Activated CD8-positive, alpha-beta T cell treated with anti-CD3 and anti-CD28 coated beads for 36 hours (primary cell): ENCODE results near the gene SHISAL2A. TPM values are rescaled to one million over a fixed set of nuclear protein-coding genes. Genes with fewer than 3 reads are reported as not detected.
A peak's percentile ranks its signal among the peaks of the same experiment; 100 is the strongest.

Experiments
- ATAC-seq: fragments of 200-7000 bp; cut with Tn5 transposase; one replicate; pipeline ENCODE4 v1.10.0; 2021; ENCODE audit warnings: mild to moderate bottlenecking, moderate library complexity
- CTCF ChIA-PET: fragments of 350-600 bp; sonication (Branson Sonifier 250); formaldehyde crosslinking; loops from one replicate; lab custom pipeline; 2021; ENCODE audit warnings: antibody characterized with exemption; lab: Charles Lee
- POLR2A ChIA-PET: fragments of 350-600 bp; sonication (Branson Sonifier 250); formaldehyde crosslinking; loops from one replicate; lab custom pipeline; 2021; ENCODE audit warnings: antibody characterized with exemption; lab: Charles Lee
- DNase-seq: peaks from one replicate; pipeline ENCODE4 v3.0.0-alpha.2; 2020
- H3K27ac Mint-ChIP-seq: one replicate; pipeline ENCODE4 v1.8.0; 2021; ENCODE audit warnings: mild to moderate bottlenecking, mixed read lengths
- H3K27me3 Mint-ChIP-seq: one replicate; pipeline ENCODE4 v1.8.0; 2021; ENCODE audit warnings: mixed read lengths
- H3K36me3 Mint-ChIP-seq: one replicate; pipeline ENCODE4 v1.8.0; 2021; ENCODE audit warnings: low read depth, mixed read lengths
- H3K4me1 Mint-ChIP-seq: one replicate; pipeline ENCODE4 v1.8.0; 2021; ENCODE audit warnings: low read depth, mixed read lengths
- H3K4me3 Mint-ChIP-seq: one replicate; pipeline ENCODE4 v1.8.0; 2021; ENCODE audit warnings: mild to moderate bottlenecking, moderate library complexity, mixed read lengths
- H3K9me3 Mint-ChIP-seq: one replicate; pipeline ENCODE4 v1.8.0; 2021; ENCODE audit warnings: mixed read lengths
- CTCF ChIP-seq: fragments of 200-600 bp; IDR thresholded peaks from one replicate; pipeline ENCODE4 v1.8.0; 2022; ENCODE audit warnings: antibody characterized with exemption, mild to moderate bottlenecking
- intact Hi-C: fragments of 100-400 bp; cut with micrococcal nuclease; formaldehyde crosslinking; loops from one replicate; pipeline ENCODE4 v1.10.0; 2022
- total RNA-seq, 2 experiments: library from RNA; stranded (reverse); gene quantifications; one replicate each; pipeline ENCODE4 v1.2.3, GENCODE V29; 2021

The SHISAL2A gene
- total RNA-seq, 2 experiments from 2014 or later = 14.6 to 16.2 TPM

GRCh38 chr1:52640697-52641096, 7.7 kb downstream of the SHISAL2A start:
- ATAC-seq = no peak
- ChIA-PET CTCF (interaction anchor here (1.2 to 2.0 kb wide), 2 partner anchors 18 to 27 kb away, joined by 3 to 7 read pairs; no protein-coding TSS in a partner anchor), POLR2A (interaction anchor here (0.9 to 2.7 kb wide), 5 partner anchors 8 to 33 kb away, joined by 3 to 17 read pairs (median 4); partner anchors contain the start of gene SHISAL2A)
- peaks cover 22% of the 10 kb centered on the region for H3K36me3 Mint-ChIP-seq
- no peaks in the 10 kb centered on the region for H3K27me3 Mint-ChIP-seq
- DNase-seq = no peak
- TF ChIP-seq CTCF = no peak
- peaks cover 47% of the 10 kb centered on the region for H3K4me1 Mint-ChIP-seq
- no peaks in the 10 kb centered on the region for H3K9me3 Mint-ChIP-seq
- intact Hi-C loops = no loop called here
- peak overlapping the region; percentile 68 for H3K27ac Mint-ChIP-seq
- no peak overlapping the region for H3K4me3 Mint-ChIP-seq

GRCh38 chr1:52641307-52641706, 8.3 kb downstream of the SHISAL2A start:
- ChIA-PET POLR2A (interaction anchor here (0.6 to 2.7 kb wide), 4 partner anchors 9 to 111 kb away, joined by 3 to 17 read pairs (median 4); partner anchors contain the start of gene SHISAL2A), CTCF (interaction anchor here (1.2 to 2.0 kb wide), 3 partner anchors 17 to 45 kb away, joined by 3 to 7 read pairs (median 4); no protein-coding TSS in a partner anchor)
- H3K4me3 Mint-ChIP-seq = no peak overlapping the region
- peak overlapping the region; percentile 68 for H3K27ac Mint-ChIP-seq
- peaks cover 43% of the 10 kb centered on the region for H3K4me1 Mint-ChIP-seq
- no peaks in the 10 kb centered on the region for H3K27me3 Mint-ChIP-seq
- H3K9me3 Mint-ChIP-seq = no peaks in the 10 kb centered on the region
- intact Hi-C loops = no loop called here
- no peak for TF ChIP-seq CTCF
- no peak for ATAC-seq
- DNase-seq = peak; percentile 21
- H3K36me3 Mint-ChIP-seq = peaks cover 22% of the 10 kb centered on the region

GRCh38 chr1:52645261-52645660, 12.3 kb downstream of the SHISAL2A start:
- intact Hi-C loops = no loop called here
- no peaks in the 10 kb centered on the region for H3K27me3 Mint-ChIP-seq
- ChIA-PET CTCF (no interaction called here), POLR2A (interaction anchor here (2.0 kb wide), 1 partner anchor 12 kb away, joined by 7 read pairs; the partner anchor contains the start of gene SHISAL2A)
- no peak for ATAC-seq
- no peak overlapping the region for H3K4me3 Mint-ChIP-seq
- no peak for DNase-seq
- no peaks in the 10 kb centered on the region for H3K9me3 Mint-ChIP-seq
- H3K4me1 Mint-ChIP-seq = peaks cover 14% of the 10 kb centered on the region
- no peak overlapping the region for H3K27ac Mint-ChIP-seq
- no peak for TF ChIP-seq CTCF
- peaks cover 11% of the 10 kb centered on the region for H3K36me3 Mint-ChIP-seq

- ATAC-seq = no peak
- Mint-ChIP-seq H3K4me3 (no peak overlapping the region), H3K4me1 (peaks cover 11% of the 10 kb centered on the region), H3K36me3 (peaks cover 16% of the 10 kb centered on the region), H3K27ac (peak overlapping the region; percentile 31), H3K9me3 (no peaks in the 10 kb centered on the region), H3K27me3 (no peaks in the 10 kb centered on the region)
- ChIA-PET CTCF (interaction anchor here (1.0 kb wide), 1 partner anchor 8 kb away, joined by 3 read pairs; no protein-coding TSS in a partner anchor), POLR2A (interaction anchor here (1.0 to 1.2 kb wide), 3 partner anchors 10 to 42 kb away, joined by 3 read pairs; no protein-coding TSS in a partner anchor)
- DNase-seq = no peak
- intact Hi-C loops = loop anchor here (10.0 kb wide), 1 partner anchor 247 kb away; the partner anchor contains the start of genes ORC1 and PRPF38A
- TF ChIP-seq CTCF = no peak
These were observed 18.9 kb downstream of the SHISAL2A start for GRCh38 chr1:52651904-52652303.

GRCh38 chr1:52653207-52653849, 20.4 kb downstream of the SHISAL2A start:
- H3K9me3 Mint-ChIP-seq = no peaks in the 10 kb centered on the region
- POLR2A ChIA-PET = interaction anchor here (0.8 to 1.2 kb wide), 2 partner anchors 12 to 21 kb away, joined by 3 to 5 read pairs; partner anchors contain the start of gene SHISAL2A
- CTCF ChIA-PET = no interaction called here
- H3K27me3 Mint-ChIP-seq = no peaks in the 10 kb centered on the region
- DNase-seq = no peak
- H3K4me3 Mint-ChIP-seq = no peak overlapping the region
- no peak for ATAC-seq
- peaks cover 16% of the 10 kb centered on the region for H3K36me3 Mint-ChIP-seq
- H3K4me1 Mint-ChIP-seq = peaks cover 11% of the 10 kb centered on the region
- no peak for TF ChIP-seq CTCF
- no peak overlapping the region for H3K27ac Mint-ChIP-seq
- intact Hi-C loops = loop anchor here (10.0 kb wide), 1 partner anchor 249 kb away; the partner anchor contains the start of genes ORC1 and PRPF38A
